GM12878 (cell line): ENCODE data around the gene TMEM79. TPM values are rescaled to one million over a fixed set of nuclear protein-coding genes. Genes with fewer than 3 reads are reported as not detected.
"Not testable (repeated sequence)": the region's sequence is repeated elsewhere in the genome, so short reads cannot be mapped to it uniquely, and the experiment has no call there.

ENCODE experiments used
- ATAC-seq: fragments of 200-7000 bp; cut with Tn5 transposase; 3 replicates; pipeline ENCODE4 v1.9.1; 2020; ENCODE audit warnings: mild to moderate bottlenecking, moderate library complexity
- BruUV-seq: library from RNA; stranded (reverse); fragments of 400-500 nt; replicated peaks from 2 replicates; lab custom pipeline; 2021; lab: Mats Ljungman, UMichigan
- CTCF ChIA-PET: fragments of 300-600 bp; sonication (Branson Sonifier 250); formaldehyde crosslinking; extraction: SDS; loops from one replicate; lab custom pipeline; 2021; ENCODE audit warnings: inconsistent platforms; lab: Yijun Ruan, JAX
- POLR2A ChIA-PET: fragments of 350-600 bp; formaldehyde crosslinking; extraction: SDS; loops from one replicate; lab custom pipeline; 2021; ENCODE audit warnings: inconsistent platforms; lab: Charles Lee
- RAD21 ChIA-PET: fragments of 300-600 bp; sonication (Branson Sonifier 250); formaldehyde crosslinking; loops from one replicate; lab custom pipeline; 2023; ENCODE audit warnings: antibody characterized with exemption; ENCODE audit not compliant: unreplicated experiment; lab: Charles Lee
- SMC1A ChIA-PET: fragments of 300-600 bp; sonication (Branson Sonifier 250); formaldehyde crosslinking; loops from one replicate; lab custom pipeline; 2023; ENCODE audit not compliant: unreplicated experiment, uncharacterized antibody; lab: Charles Lee
- DNase-seq: peaks from one replicate; pipeline ENCODE4 v3.0.0-alpha.2; 2011; ENCODE audit warnings: low read depth, low spot score
- FAIRE-seq: peaks from 3 replicates; lab custom pipeline; 2011; peaks lifted over from hg19 to GRCh38; lab: Jason Lieb, UNC
- H2AFZ ChIP-seq: 2 replicates; pipeline ENCODE4 v1.6.0; 2011; ENCODE audit warnings: low read depth, low read length, control low read depth; ENCODE audit not compliant: control insufficient read depth
- H3K27ac ChIP-seq: 2 replicates; pipeline ENCODE4 v1.5.1; 2011; ENCODE audit warnings: control low read depth; ENCODE audit not compliant: control insufficient read depth, insufficient read depth
- H3K27me3 ChIP-seq, 2 experiments: replicated peaks in 1 of 2; 2 replicates each; pipeline versions ENCODE4 v1.6.0 to v1.6.1; 2011; ENCODE audit warnings: low read length in 1 of 2; ENCODE audit not compliant: control insufficient read depth in 2 of 2, insufficient read depth in 2 of 2
- H3K36me3 ChIP-seq, 2 experiments: 2 replicates each; pipeline ENCODE4 v1.5.1; 2011; ENCODE audit warnings: low read length in 1 of 2; ENCODE audit not compliant: control insufficient read depth in 2 of 2, insufficient read depth in 2 of 2
- H3K4me1 ChIP-seq: 2 replicates; pipeline ENCODE4 v1.6.1; 2011; ENCODE audit warnings: mild to moderate bottlenecking, low read length, moderate library complexity, mixed read lengths; ENCODE audit not compliant: control insufficient read depth, insufficient read depth
- H3K4me2 ChIP-seq: 2 replicates; pipeline ENCODE4 v1.6.0; 2011; ENCODE audit warnings: control low read depth; ENCODE audit not compliant: control insufficient read depth, insufficient read depth
- H3K4me3 ChIP-seq: fragments of 200-600 bp; sonication (generic); 2 replicates; pipeline ENCODE4 v1.5.1; 2016
- H3K79me2 ChIP-seq: 2 replicates; pipeline ENCODE4 v1.6.0; 2011; ENCODE audit warnings: low read length; ENCODE audit not compliant: control insufficient read depth, insufficient read depth
- H3K9ac ChIP-seq: 2 replicates; pipeline ENCODE4 v1.8.0; 2011; ENCODE audit warnings: low read length, control low read depth, mixed read lengths; ENCODE audit not compliant: control insufficient read depth, insufficient read depth
- H3K9me3 ChIP-seq: replicated peaks from 3 replicates; pipeline ENCODE4 v1.5.1; 2011; ENCODE audit warnings: mild to moderate bottlenecking, low read length; ENCODE audit not compliant: control insufficient read depth, insufficient read depth
- H4K20me1 ChIP-seq: 2 replicates; pipeline ENCODE4 v1.6.0; 2011; ENCODE audit not compliant: control insufficient read depth, insufficient read depth
- CTCF ChIP-seq, 3 experiments: IDR thresholded peaks in 2 of 3; conservative IDR thresholded peaks in 1 of 3; 2 replicates each; pipeline ENCODE4 v1.5.1; 2011; ENCODE audit warnings: low read depth in 3 of 3, low read length in 3 of 3, mild to moderate bottlenecking in 3 of 3, control low read depth in 2 of 3, moderate library complexity in 2 of 3, inconsistent platforms in 1 of 3, mixed read lengths in 1 of 3; ENCODE audit not compliant: control insufficient read depth in 2 of 3, insufficient read depth in 1 of 3; ENCODE audit errors: extremely low read depth in 1 of 3
- IRF4 ChIP-seq: IDR thresholded peaks from 2 replicates; pipeline ENCODE4 v1.6.1; 2011; ENCODE audit warnings: low read depth, low read length
- KAT2A ChIP-seq: conservative IDR thresholded peaks from 2 replicates; pipeline ENCODE4 v1.6.1; 2011; ENCODE audit warnings: low read depth, low read length; ENCODE audit not compliant: control insufficient read depth
- PBX3 ChIP-seq: IDR thresholded peaks from 2 replicates; pipeline ENCODE4 v1.6.1; 2011; ENCODE audit warnings: mild to moderate bottlenecking, low read depth, low read length, moderate library complexity; ENCODE audit not compliant: insufficient replicate concordance
- PML ChIP-seq: IDR thresholded peaks from 2 replicates; pipeline ENCODE4 v1.6.1; 2012; ENCODE audit warnings: low read length, inconsistent platforms
- WGBS: methylation state at CpG from one replicate; pipeline ENCODE4 v1.1.6; 2016; ENCODE audit warnings: low lambda C conversion rate; ENCODE audit not compliant: insufficient replicate concordance, insufficient coverage; ENCODE audit errors: missing lambda C conversion rate; 5-methylcytosine and 5-hydroxymethylcytosine counted together
- in situ Hi-C: fragments of 300-500 bp; cut with MboI; formaldehyde crosslinking; loops from 9 replicates; pipeline ENCODE4 v1.14.3; 2018; ENCODE audit warnings: mixed read lengths
- intact Hi-C: fragments of 100-400 bp; cut with micrococcal nuclease; formaldehyde crosslinking; loops from one replicate; pipeline ENCODE4 v1.14.2; 2022; ENCODE audit not compliant: unreplicated experiment
- polyA plus RNA-seq, 11 experiments: library from polyadenylated mRNA; depleted of rRNA in 4 of 11; unstranded in 6 of 11; stranded (reverse) in 5 of 11; fragments of >200 nt; fragmentation: Nextera tagmentation in 4 of 11; fragmentation: Illumina TruSeq in 1 of 11; extraction: Ambion mirVana in 4 of 11; extraction: Trizol in 1 of 11; gene quantifications; 1 replicate in 1 of 11; 2 replicates in 10 of 11; pipeline versions ENCODE4 v1.2.1 to v1.2.3, GENCODE V29; 2011 to 2016; ENCODE audit warnings: inconsistent platforms in 2 of 11, missing spikeins in 2 of 11, low read depth in 1 of 11
- total RNA-seq, 4 experiments: library from RNA; depleted of rRNA in 3 of 4; stranded (reverse); fragments of >200 nt in 3 of 4; fragmentation: Illumina TruSeq in 1 of 4; extraction: Trizol in 1 of 4; gene quantifications; 2 replicates each; pipeline versions ENCODE4 v1.2.1 to v1.2.3, GENCODE V29; 2013 to 2021

Gene TMEM79
- total and polyA plus RNA-seq, 10 of the 15 experiments (the other 5 are each of a cell fraction or from before 2014, with no cell fraction given) = 0.47 to 5.2 (median 3.8) TPM

- no peak for TF ChIP-seq PML
- no peak for TF ChIP-seq IRF4
- TF ChIP-seq KAT2A = no peak
Measured at GRCh38 chr1:156320560-156320959, 36.4 kb downstream of the TMEM79 start (continued).

GRCh38 chr1:156323179-156323578 lies 39.1 kb downstream of the TMEM79 start:
- FAIRE-seq, POLR2A ChIA-PET: not testable (repeated sequence)
- WGBS = 97% methylated on average over 5 of the region's 9 CpGs

GRCh38 chr1:156336242-156336641 lies 52.1 kb downstream of the TMEM79 start:
- RAD21 ChIA-PET = interaction anchor here (0.7 kb wide), 1 partner anchor 235 kb away, joined by 3 read pairs; no protein-coding TSS in a partner anchor
- ATAC-seq (0 out of 3 replicates have a peak, but pooled peaks have one; percentile 11), DNase-seq (no peak), FAIRE-seq (no peak)
- no TSS peak for BruUV-seq
- H3K4me1 ChIP-seq = no peaks in the 10 kb centered on the region
- intact Hi-C loops = no loop called here
- H3K4me2 ChIP-seq = peak overlapping the region; percentile 94
- SMC1A ChIA-PET = interaction anchor here (1.2 to 1.4 kb wide), 2 partner anchors 17 to 54 kb away, joined by 3 to 5 read pairs; no protein-coding TSS in a partner anchor
- no peak overlapping the region for H2AFZ ChIP-seq
- peak overlapping the region; percentile 96 for H3K4me3 ChIP-seq
- H3K9me3 ChIP-seq = no peaks in the 10 kb centered on the region
- peaks cover 3 to 29% of the 10 kb centered on the region in 2 experiments; a peak in 3 of 4 replicates for H3K36me3 ChIP-seq
- H3K79me2 ChIP-seq = peaks cover 38% of the 10 kb centered on the region
- in situ Hi-C loops = no loop called here
- WGBS = 36% methylated on average over 4 of the region's 4 CpGs
- POLR2A ChIA-PET = no interaction called here
- H3K27ac ChIP-seq = no peak overlapping the region
- H3K9ac ChIP-seq = peak overlapping the region; percentile 21; the same call in 1 of the 2 replicates
- no peaks in the 10 kb centered on the region for H3K27me3 ChIP-seq
- no peaks in the 10 kb centered on the region for H4K20me1 ChIP-seq
- CTCF ChIA-PET = interaction anchor here (0.7 to 2.2 kb wide), 12 partner anchors 8 to 224 kb away, joined by 3 to 10 read pairs (median 4); no protein-coding TSS in a partner anchor
- TF ChIP-seq PBX3 (no peak), CTCF (IDR thresholded peaks at IDR 0.05 in 2 of 3, conservative IDR thresholded peaks at IDR 0.05 in 1 of 3; ENCODE audit: control insufficient read depth in 2 of 3, extremely low read depth in 1 of 3, insufficient read depth in 1 of 3, low read depth in 3 of 3, low read length in 3 of 3) (peak; percentile 27 to 57 (median 45); a peak in 5 of 6 replicates)

More at GRCh38 chr1:156323179-156323578, 39.1 kb downstream of the TMEM79 start:
- H4K20me1 ChIP-seq, in situ Hi-C loops, H3K27me3 ChIP-seq, H3K4me3 ChIP-seq, H3K9me3 ChIP-seq, RAD21 ChIA-PET, H3K4me2 ChIP-seq, H2AFZ ChIP-seq, ATAC-seq, H3K9ac ChIP-seq, H3K79me2 ChIP-seq, intact Hi-C loops, BruUV-seq, DNase-seq, H3K27ac ChIP-seq, H3K4me1 ChIP-seq: not testable (repeated sequence)
- CTCF ChIA-PET = interaction anchor here (1.2 kb wide), 1 partner anchor 178 kb away, joined by 4 read pairs; no protein-coding TSS in a partner anchor
- SMC1A ChIA-PET = interaction anchor here (7.2 kb wide), 1 partner anchor 42 kb away, joined by 39 read pairs; the partner anchor contains the start of gene SMG5
- H3K36me3 ChIP-seq = peaks cover 15 to 43% of the 10 kb centered on the region in 2 experiments
